Cardiac septum (tissue), 1 donor: Measurements from ENCODE around the gene TRABD. TPM values are rescaled to one million over a fixed set of nuclear protein-coding genes. Genes with fewer than 3 reads are reported as not detected.

Experiments used
- DNase-seq: peaks from one replicate; pipeline ENCODE4 v3.0.0-alpha.2; 2020; ENCODE audit warnings: low spot score
- intact Hi-C: fragments of 100-400 bp; cut with DNase I; formaldehyde crosslinking; loops from one replicate; pipeline ENCODE4 v1.14.0; 2022
- total RNA-seq: library from RNA; stranded (reverse); fragmentation: NEBNext Ultra II Directional; extraction: Animal tissue kit (Norgen Biotek cat#: 25700); gene quantifications from one replicate; pipeline ENCODE4 v1.2.1, GENCODE V29; 2021
- donor health status: DM: no; HTN: no; CAD: no.

Gene TRABD
- total RNA-seq, 1 donor from 2014 or later: 20.1 TPM

- intact Hi-C loops: loop anchor here (10.0 kb wide), 2 partner anchors 245 to 275 kb away; partner anchors contain the start of gene PIM3
- DNase-seq: no peak
These were observed 24.2 kb downstream of the TRABD start for GRCh38 chr22:50209893-50210292.

- intact Hi-C loops: no loop called here
- no peak for DNase-seq
These were observed 24.8 kb downstream of the TRABD start for GRCh38 chr22:50210378-50211139.

DNA sequence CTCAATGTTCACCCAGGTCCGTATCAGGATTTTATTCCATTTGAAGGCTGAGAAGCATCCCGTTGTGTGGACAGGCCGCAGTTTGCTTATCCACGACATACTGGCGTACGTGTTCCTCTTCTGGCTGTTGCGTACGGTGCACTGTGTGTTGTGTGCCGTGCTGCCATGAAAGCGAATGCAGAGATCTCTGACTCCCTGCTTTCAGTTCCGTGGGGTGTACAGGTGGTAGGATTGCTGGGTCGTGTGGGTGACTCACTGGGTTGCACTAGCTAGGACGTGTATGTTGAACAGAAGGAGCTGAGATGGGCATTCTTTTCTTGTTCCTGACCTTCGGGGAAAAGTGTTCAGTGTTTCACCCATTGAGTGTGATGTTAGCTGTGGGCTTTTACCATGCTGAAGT is 25.4 kb downstream of the TRABD start:
- DNase-seq: no peak
- intact Hi-C loops: no loop called here

DNA sequence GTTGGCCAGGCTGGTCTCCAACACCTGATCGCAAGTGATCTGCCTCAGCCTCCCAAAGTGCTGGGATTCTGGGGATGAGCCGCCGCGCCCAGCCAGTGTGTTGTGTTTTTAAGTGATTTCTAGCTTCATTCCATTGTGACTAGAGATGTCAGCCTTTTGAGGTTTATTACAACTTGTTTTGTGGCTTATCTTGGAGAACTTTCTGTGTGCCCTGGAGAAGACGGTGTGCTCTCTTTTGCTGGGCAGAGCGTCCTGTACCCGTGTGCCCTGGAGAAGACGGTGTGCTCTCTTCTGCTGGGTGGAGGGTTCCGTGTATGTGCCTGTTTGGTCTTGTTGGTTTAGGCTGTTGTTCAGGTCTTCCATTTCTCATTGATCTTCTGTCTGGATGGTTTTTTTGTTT is 27.6 kb downstream of the TRABD start:
- intact Hi-C loops: no loop called here
- DNase-seq: no peak

DNA sequence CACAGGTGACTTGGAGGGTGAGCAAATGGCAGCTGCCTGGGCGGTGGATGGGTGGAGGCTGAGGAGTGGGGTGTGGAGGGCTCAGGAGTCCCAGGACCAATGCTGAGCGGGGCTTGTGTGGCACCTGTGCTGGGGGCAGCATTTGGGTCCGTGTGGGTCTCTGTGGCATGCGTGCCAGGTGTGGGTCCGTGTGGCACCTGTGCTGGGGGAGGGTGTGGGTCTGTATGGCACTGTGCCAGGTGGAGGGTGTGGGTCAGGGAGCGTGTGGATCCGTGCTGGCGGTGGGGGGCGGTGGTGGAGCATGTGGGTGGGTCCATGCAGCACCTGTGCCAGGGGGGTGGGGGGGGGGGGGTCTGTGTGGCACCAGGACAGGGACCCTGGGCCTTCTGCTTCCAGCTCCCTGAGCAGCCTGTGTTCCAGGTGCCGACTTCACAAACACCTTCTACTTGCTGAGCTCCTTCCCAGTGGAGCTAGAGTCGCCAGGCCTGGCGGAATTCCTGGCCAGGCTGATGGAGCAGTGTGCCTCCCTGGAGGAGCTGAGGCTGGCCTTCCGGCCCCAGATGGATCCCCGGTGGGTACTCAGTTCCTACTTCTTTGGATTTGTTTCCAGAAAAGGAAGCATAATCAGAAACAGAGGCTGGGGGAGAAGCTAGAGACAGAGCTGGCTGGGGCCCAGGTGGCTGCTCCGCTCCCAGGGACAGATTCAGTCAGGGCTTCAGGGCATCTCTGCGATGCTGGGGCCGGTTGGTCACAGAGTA is 29.8 kb downstream of the TRABD start:
- intact Hi-C loops: no loop called here
- no peak for DNase-seq

DNA sequence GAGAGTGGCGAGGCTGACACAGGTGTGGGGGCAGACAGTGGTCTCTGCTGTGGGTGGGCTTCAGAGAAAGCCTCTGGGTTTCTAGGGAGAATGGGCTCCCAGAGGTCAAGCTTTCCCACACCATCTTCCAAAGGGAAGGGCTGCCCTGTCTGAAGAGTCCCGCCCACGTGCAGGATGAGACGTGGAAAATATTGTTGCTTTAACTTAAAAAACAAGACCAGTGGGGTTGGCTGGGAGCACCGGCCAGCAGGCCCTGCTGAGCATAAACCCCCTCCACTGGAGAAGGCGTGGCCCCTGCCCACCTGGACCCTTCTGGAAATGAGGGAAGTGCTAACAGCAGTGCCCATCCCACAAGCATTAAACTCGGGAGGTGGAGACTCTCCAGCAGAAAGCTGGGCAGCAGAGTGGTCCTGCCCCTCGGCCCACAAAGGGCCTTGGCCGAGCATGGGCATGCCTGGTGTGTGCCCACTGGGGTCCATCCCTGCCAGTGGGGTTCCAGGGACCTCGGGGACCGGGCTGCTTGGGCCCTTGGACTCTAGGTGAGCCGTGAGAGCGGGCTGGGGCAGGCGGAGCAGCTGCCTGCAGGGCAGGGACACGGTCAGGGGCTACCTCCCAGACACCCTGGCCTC is 30.5 kb downstream of the TRABD start:
- no peak for DNase-seq
- intact Hi-C loops: no loop called here

- no peak for DNase-seq
- intact Hi-C loops: no loop called here
These were observed 31.2 kb downstream of the TRABD start for GRCh38 chr22:50216684-50217520.

DNA sequence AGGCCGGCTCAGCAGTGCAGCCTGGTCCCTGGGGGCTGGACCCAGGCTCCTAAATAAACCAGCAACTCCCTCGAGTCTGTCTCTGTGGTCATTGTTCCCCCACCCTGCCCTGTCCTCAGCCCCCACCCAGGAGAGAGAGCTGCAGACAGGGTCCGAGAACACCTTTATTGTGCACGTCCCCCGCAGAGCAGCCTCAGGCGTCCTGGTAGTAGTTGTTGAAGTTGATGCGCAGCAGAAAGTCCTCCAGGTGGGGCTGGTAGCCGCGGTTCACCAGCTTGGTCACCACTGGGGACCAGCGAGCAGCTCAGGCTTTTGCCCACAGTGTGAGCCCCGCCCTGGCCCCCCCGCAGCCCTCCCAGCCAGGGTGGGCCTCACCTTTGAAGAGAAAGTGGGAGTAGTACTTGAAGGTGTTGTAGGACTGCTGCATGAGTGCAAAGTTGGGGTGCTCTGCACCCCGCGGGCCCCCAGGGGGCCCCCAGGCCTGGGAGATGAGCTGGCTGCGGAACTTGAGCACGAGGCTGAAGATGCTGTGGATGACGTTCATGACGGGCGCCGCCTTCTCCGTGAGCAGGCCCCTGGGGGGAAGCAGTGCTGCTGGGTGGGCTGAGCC is 31.9 kb downstream of the TRABD start:
- intact Hi-C loops: no loop called here
- DNase-seq: no peak

DNA sequence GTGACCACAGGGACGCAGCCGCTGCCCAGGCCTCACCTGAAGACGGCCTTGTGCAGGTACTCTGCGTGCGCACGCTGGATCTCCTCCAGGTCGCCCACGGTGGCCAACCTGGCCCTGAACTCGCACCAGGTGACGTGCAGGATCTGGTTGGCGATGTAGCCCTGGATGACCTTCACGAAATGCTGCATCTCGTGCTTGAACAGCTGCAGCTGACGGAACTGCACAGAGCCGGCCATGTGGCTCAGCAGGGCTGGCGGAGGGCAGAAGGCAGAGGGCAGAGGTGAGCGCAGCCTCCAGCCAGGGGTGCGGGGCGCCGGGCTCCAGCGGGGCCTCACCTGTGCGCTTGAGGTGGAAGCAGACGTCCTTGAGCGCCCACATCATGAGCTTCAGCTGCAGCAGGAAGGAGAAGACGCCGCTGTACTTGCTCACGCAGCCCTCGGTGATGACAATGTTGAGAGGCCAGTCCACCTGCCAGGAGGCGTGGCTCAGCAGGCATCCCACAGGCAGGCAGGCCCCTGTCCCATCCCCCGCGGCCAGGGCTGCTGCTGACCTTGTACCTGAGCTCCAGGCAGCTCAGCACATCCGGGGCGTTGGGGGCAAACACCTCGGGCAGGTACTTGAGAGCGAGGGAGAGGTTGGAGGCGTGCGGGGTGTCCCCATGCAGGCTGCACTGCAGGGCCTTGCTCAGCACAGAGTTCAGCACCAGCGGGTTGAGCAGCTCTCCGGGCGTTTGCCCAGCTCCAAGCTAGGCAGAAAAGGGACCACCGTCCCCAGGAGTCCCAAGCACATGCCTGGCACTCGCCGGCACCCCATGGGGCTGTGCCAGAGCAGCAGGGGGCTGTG is 32.7 kb downstream of the TRABD start:
- intact Hi-C loops: no loop called here
- DNase-seq: no peak

- DNase-seq: peak; percentile 88
- intact Hi-C loops: no loop called here
These were observed 33.4 kb downstream of the TRABD start for GRCh38 chr22:50218996-50219727.

DNA sequence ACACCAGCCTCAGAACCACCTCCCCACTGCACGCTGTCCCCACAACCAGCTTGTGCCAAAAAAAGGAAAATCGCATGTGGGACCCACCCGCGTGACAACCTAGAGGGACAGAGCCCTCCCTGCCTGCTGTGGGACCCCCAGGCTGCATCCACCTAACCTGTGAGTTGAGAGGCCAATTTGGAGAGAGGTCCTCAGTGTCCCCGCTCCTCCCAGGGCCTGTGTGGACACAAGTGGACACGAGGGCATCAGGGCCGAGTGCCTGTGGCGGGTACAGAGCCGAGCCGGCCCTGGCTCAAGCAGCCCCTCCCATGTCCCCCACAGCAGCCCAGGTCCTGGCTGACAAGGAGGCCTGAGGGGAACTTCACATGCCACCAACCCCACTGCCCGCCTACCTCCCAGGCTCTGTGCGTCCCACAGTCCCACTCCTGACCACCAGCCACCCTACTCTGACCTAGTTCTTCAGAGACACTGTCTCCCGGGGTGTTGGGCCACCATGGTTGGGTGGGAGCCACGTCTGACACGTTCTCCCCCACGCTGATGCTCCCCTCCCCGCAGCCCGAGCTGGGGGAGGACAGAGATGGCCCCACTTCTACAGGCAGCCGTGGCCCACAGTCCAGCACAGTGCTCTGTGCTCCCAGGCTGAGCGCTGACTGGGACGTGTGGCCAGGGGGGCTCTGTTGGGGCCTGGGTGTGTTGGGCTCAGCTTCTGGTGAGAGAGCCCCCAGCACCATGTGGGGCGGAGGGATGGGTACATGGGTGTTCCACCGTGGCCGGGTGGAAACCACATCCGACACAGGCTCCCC is 34.3 kb downstream of the TRABD start:
- no peak for DNase-seq
- intact Hi-C loops: no loop called here

DNA sequence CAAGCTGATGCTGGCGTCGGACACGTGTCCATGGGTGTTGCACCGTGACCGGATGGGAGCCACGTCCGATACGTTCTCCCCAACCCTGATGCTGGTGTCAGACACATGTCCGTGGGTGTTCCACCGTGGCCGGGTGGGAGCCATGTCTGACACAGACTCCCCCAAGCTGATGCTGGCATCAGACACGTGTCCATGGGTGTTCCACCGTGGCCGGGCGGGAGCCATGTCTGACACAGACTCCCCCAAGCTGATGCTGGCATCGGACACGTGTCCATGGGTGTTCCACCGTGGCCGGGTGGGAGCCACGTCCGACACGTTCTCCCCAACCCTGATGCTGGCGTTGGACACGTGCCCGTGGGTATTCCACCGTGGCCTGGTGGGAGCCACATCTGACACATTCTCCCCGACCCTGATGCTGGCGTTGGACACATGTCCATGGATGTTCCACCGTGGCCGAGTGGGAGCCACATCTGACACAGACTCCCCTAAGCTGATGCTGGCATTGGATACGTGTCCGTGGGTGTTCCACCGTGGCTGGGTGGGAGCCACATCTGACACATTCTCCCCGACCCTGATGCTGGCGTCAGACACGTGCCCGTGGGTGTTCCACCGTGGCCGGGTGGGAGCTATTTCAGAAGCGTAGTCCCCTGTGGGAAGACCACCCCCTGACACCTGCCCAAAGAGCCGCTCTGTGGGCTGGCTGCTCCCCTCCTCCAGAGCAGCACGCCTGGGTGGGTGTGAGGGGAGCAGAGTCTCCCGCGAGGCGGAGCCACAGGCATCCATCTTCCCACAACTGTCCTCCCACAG is 35.1 kb downstream of the TRABD start:
- no peak for DNase-seq
- intact Hi-C loops: no loop called here

DNA sequence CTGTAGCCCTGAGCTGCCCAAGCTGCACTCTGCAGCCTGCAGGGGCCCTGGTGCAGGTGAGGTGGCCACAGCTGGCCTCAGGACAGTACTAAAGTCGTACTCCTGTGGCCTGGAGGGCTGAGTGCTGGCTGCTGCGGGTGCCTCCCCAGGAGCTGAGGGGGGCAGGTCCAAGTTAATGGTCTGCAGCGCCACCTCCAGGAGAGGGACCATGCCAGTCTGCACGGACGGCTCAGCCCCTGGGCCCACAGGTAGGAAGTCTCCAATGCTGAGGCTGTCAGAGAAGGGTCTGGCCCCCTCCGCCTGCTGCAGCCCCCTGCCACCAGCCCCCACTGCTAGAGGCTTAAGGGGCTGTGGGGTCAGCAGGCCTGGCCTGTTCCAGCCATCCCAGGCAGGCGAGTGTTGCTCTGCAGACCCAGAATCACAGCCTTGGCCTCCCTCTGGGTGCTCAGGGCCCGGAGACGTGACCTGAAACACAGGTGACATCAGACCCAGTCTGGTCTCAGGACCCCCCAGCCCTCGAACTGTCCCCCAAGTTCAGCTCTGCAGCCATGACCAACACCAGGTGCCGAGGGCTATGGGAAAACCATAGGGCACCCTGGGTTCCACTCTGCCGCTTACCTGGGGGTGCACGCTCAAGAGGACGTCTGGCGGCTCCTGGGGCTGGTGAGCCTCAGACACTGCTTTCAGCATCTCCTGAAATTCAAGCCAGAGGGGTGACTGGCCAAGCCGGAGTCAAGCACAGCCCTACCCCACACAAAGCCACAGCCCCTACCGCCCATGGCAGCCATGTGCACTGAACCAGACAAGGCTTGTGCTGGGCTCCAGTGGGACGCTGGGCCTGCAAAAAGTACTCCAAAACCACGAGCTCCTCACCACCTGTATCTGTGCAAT is 35.9 kb downstream of the TRABD start:
- intact Hi-C loops: no loop called here
- no peak for DNase-seq

DNA sequence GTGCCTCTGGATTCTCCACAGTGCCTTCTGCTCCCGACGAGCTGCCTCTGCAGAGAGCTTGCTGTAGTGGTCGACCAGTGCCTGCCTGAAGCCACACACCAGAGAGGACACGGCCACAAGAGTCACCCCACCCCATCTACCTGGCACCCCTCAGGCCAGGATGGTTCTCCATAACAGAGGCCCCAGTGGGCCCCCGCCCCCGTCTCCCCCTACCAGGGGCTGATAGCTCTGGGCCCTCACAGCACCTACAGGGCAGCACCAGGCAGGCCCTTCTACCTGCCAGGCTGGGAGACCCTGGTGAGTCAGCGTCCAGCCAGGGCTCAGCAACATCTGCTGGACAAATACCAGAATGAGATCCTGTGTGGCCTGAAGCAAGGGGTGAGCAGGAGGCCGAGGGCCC is 36.8 kb downstream of the TRABD start:
- DNase-seq: no peak
- intact Hi-C loops: no loop called here

DNA sequence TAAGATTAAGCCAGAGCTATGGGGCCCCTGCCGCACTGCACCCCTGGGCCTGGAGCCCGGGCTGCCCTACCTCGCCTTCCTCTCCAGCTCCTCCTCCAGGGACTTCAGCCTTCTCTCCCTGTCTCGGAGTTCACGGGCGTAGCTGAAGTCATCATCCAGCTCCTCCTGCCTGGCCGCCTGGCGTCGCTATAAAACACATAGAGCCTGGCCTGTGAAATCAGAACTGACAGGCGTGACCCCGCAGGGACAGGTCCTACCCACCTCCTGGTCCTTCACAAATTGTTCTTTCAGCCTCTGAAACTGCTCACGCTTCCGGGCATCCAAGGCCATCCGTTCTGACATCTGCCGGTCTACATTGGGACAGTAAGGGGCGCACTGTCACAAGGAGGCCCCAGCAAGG is 38.4 kb downstream of the TRABD start:
- no peak for DNase-seq
- intact Hi-C loops: no loop called here
